ENCODE data around the gene ZSWIM3. TPM values are rescaled to one million over a fixed set of nuclear protein-coding genes. Genes with fewer than 3 reads are reported as not detected.

The ZSWIM3 gene
- total and polyA plus RNA-seq, 2 donors (not counting 3 experiments of a cell fraction or from before 2014, with no cell fraction given) = 3.8 to 4.4 TPM

DNA sequence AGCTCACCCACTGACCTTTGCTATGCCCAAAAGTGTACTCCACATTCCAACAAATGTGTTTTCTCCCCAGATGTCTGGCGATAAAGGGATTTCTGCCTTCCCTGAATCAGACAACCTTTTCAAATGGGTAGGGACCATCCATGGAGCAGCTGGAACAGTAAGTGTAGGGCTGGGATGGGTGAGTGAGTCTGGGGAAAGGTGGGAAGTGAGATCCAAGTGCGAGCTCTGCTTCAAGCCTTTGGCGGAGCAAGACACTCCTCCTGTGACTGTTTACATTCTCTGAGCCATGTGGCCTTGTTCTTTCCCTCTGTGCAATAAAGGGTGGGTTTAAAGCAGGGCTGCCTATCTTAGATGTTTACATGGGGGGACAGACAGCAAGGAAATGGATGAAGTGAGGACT is 43.1 kb upstream of the ZSWIM3 start:
- Histone ChIP-seq H3K9ac (replicated peaks; ENCODE audit: extremely low read depth, insufficient read depth, low read length) (no peak overlapping the region), H3K4me3 (replicated peaks in 1 of 3; ENCODE audit: insufficient read depth in 1 of 3, low read depth in 1 of 3, low read length in 3 of 3) (no peak overlapping the region), H4K20me1 (replicated peaks; ENCODE audit: control insufficient read depth, extremely low read depth, insufficient read depth, low read length) (no peaks in the 10 kb centered on the region), H3K4me1 (ENCODE audit: control insufficient read depth, extremely low read depth, insufficient read depth, low read length) (peaks cover 17% of the 10 kb centered on the region), H3K27me3 (ENCODE audit: control insufficient read depth in 2 of 2, insufficient read depth in 2 of 2, low read length in 2 of 2) (no peaks in the 10 kb centered on the region), H2AFZ (ENCODE audit: low read depth, low read length) (no peak overlapping the region), H3K9me1 (replicated peaks; ENCODE audit: control insufficient read depth, extremely low read depth, insufficient read depth, low read length) (no peaks in the 10 kb centered on the region), H3K36me3 (ENCODE audit: control insufficient read depth in 2 of 2, extremely low read depth in 1 of 2, insufficient read depth in 2 of 2, low read length in 2 of 2) (peaks cover 0 to 6% of the 10 kb centered on the region in 2 experiments), H3K9me3 (replicated peaks; ENCODE audit: control insufficient read depth, insufficient read depth, low read length) (no peaks in the 10 kb centered on the region), H3K4me2 (ENCODE audit: insufficient read depth, low read length) (peak overlapping the region; percentile 37), H3K27ac (ENCODE audit: insufficient read depth, low read depth, low read length) (no peak overlapping the region), H3K79me2 (ENCODE audit: control insufficient read depth, insufficient read depth, low read length) (peaks cover 25% of the 10 kb centered on the region)
- ChIA-PET POLR2A (no interaction called here), CTCF (interaction anchor here (1.0 to 2.9 kb wide), 5 partner anchors 8 to 156 kb away, joined by 3 to 12 read pairs (median 5); no protein-coding TSS in a partner anchor)
- intact Hi-C loops (cut with micrococcal nuclease) = loop anchor here (10.0 kb wide), 2 partner anchors 270 to 550 kb away; partner anchors contain the start of gene NCOA5
- dilution Hi-C loops (cut with MboI; ENCODE audit: extremely low pct_ligation_motif_present, low sequenced_read_pairs) = no loop called here
- no peak for TF ChIP-seq FOS (IDR thresholded peaks at IDR 0.05; ENCODE audit: borderline replicate concordance, insufficient read depth, low read length)
- TF ChIP-seq MYC (IDR thresholded peaks at IDR 0.05; ENCODE audit: low read depth, low read length) = no peak
- TF ChIP-seq POLR2A (IDR thresholded peaks at IDR 0.05; ENCODE audit: low read depth, low read length) = no peak
- TF ChIP-seq GATA2 (IDR thresholded peaks at IDR 0.05; ENCODE audit: insufficient read depth, insufficient read length, low read depth, low read length) = no peak
- TF ChIP-seq, protein P1, sequence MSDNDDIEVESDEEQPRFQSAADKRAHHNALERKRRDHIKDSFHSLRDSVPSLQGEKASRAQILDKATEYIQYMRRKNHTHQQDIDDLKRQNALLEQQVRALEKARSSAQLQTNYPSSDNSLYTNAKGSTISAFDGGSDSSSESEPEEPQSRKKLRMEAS (IDR thresholded peaks at IDR 0.05; ENCODE audit: insufficient read depth, insufficient read length) = no peak
- TF ChIP-seq POLR2AphosphoS5 (IDR thresholded peaks at IDR 0.05; ENCODE audit: insufficient read depth, low read depth, low read length) = no peak
- TF ChIP-seq EZH2 (IDR thresholded peaks at IDR 0.05; ENCODE audit: borderline replicate concordance, low read depth, low read length, severe bottlenecking) = no peak
- no peak for TF ChIP-seq JUN (IDR thresholded peaks at IDR 0.05; ENCODE audit: borderline replicate concordance, insufficient read depth, insufficient read length, low read depth)
- TF ChIP-seq, protein P2, sequence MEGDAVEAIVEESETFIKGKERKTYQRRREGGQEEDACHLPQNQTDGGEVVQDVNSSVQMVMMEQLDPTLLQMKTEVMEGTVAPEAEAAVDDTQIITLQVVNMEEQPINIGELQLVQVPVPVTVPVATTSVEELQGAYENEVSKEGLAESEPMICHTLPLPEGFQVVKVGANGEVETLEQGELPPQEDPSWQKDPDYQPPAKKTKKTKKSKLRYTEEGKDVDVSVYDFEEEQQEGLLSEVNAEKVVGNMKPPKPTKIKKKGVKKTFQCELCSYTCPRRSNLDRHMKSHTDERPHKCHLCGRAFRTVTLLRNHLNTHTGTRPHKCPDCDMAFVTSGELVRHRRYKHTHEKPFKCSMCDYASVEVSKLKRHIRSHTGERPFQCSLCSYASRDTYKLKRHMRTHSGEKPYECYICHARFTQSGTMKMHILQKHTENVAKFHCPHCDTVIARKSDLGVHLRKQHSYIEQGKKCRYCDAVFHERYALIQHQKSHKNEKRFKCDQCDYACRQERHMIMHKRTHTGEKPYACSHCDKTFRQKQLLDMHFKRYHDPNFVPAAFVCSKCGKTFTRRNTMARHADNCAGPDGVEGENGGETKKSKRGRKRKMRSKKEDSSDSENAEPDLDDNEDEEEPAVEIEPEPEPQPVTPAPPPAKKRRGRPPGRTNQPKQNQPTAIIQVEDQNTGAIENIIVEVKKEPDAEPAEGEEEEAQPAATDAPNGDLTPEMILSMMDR (IDR thresholded peaks at IDR 0.05; ENCODE audit: extremely low read depth in 1 of 2, insufficient read depth in 1 of 2, low read depth in 1 of 2, low read length in 2 of 2) = no peak
- no peak for FAIRE-seq
- BruUV-seq (replicated peaks) = no TSS peak
- DNase-seq (ENCODE audit: low read depth, low spot score) = no peak
